HG03558 (cell line): Measurements from ENCODE around the gene PITHD1.
"Not testable (repeated sequence)": the region's sequence is repeated elsewhere in the genome, so short reads cannot be mapped to it uniquely, and the experiment has no call there.

Source experiments
- ATAC-seq: cut with Tn5 transposase; IDR thresholded peaks from one replicate; pipeline ENCODE4 v1.9.1; 2021; ENCODE audit warnings: moderate number of reproducible peaks; ENCODE audit not compliant: unreplicated experiment; ENCODE audit errors: extremely low read depth

The PITHD1 gene

DNA sequence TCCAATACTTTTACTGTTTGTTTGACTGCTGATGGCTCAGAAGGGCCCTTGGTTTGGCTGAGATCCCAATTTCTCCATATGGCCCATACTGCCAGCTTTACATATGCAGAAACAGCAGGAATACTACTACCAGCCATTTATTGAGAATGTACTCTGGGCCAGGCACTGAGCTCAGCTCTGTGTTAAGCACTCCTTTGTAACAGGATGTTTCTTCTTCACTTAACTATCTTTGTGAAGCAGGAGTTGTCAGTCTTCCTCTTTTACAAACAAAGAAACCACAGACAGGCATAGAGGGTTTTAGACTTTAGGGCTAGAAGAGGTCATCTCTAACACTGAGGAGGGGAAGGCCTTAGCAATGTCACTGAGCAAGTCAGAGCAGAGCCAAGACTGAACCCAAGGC, 38.7 kb downstream of the PITHD1 start:
- ATAC-seq: no peak

- no peak for ATAC-seq
Measured at GRCh38 chr1:23817633-23818032, 39.4 kb downstream of the PITHD1 start.

DNA sequence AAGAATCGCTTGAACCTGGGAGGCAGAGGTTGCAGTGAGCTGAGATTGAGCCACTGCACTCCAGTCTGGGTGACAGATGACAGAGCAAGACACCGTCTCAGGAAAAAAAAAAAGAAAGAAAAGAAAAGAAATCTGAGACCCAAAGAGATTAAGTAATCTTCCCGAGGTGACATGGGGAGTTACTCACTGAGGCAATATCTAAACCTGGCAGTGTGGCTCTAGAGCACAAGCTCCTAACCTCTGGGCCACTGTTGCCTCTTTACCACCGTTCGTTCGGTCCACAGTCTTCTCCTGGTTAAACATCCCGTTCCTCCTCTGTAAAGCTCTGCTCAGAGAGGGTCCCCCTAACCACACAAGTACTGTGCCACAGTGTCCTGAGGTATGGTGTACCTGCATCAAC, 45.5 kb downstream of the PITHD1 start:
- ATAC-seq: no peak

- no peak for ATAC-seq
Measured at GRCh38 chr1:23824711-23825075, 46.5 kb downstream of the PITHD1 start.

DNA sequence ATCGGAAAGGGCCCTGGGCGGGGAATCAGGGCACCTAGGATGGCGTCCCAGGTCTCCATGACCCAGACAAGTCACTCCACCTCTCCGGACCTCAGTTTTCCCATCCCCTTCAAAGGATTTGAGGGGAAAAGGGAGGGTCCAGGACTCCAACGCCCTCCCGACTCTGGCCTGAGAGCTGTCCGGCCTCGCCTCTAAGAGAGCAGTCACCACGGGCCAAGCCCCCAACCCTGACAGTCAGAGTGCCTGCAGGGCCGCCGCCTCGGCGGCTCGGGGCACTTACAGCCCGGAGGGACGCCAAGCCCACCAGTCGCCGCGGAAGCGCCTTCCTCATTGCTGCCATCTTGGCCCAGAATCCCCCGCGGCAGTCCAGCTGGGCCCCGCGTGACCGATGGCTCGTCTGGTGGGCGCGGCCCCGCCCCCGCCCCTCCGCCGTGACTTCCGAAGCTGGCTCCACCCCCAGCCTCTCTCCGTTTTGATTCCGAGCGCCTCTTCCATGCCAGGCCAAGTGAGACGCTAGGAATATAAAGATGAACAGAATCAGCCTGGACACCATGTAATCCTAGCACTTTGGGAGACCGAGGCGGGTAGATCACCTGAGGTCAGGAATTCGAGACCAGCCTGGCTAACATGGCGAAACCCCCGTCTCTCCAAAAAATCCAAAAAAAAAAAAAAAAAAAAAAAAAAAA, 47.0 kb downstream of the PITHD1 start, which contains the start of gene HMGCL:
HMGCL (minus strand) TSS at position 354 of the 686 bp plus-strand sequence; CDS start at position 340, 14 bp downstream.
- no peak for ATAC-seq

GRCh38 chr1:23825762-23826522, 47.7 kb downstream of the PITHD1 start:
- ATAC-seq: no peak

GRCh38 chr1:23826590-23826989, 48.4 kb downstream of the PITHD1 start:
- ATAC-seq: not testable (repeated sequence)

DNA sequence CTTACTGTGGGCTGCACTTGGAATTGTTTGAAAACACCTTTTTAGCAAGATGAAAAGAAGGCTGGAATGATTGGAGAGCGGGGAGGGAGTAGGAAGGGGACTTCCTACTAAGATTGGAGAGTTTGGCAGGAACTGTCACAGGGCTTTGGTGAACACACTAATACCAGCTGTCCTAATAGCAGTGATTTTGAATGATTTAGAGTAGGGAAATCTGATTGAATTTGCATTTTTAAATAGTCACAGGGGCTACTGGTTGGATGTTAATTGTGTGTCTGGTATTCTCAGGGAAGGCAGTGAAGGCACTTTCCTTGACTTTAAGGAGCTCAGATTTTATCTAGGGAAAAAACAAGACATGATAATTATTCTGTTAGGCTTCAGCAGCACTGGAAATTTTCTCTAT, 49.5 kb downstream of the PITHD1 start:
- ATAC-seq: no peak

- ATAC-seq: not testable (repeated sequence)
Measured at GRCh38 chr1:23834156-23834555, 55.9 kb downstream of the PITHD1 start.

DNA sequence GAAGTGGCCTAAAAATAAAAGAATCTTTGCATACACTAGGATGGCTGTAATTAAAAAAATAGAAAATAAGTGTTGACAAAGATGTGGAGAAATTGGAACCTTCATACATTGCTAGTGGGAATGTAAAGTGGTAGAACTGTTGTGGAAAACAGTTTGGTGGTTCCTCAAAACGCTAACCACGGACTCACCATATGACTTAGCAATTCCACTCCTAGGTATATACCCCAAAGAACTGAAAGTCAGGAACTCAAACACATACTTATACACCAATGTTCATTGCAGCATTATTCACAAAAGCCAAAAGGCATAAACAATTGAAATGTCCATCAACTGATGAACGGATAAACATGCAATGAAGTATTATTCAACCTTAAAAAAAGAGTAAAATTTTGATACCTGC, 57.8 kb downstream of the PITHD1 start:
- ATAC-seq: no peak
